ENCODE measurements around the gene ARHGEF12. TPM values are rescaled to one million over a fixed set of nuclear protein-coding genes. Genes with fewer than 3 reads are reported as not detected.

The ARHGEF12 gene
- total RNA-seq, 4 donors from 2014 or later, result 64.4 to 108 (median 88.3) TPM

- no peak for TF ChIP-seq CTCF (IDR thresholded peaks at IDR 0.05; ENCODE audit: low read depth)
These were observed 105.8 kb downstream of the ARHGEF12 start for GRCh38 chr11:120442031-120442430.

- TF ChIP-seq CTCF (IDR thresholded peaks at IDR 0.05; ENCODE audit: low read depth), result no peak
These were observed 110.6 kb downstream of the ARHGEF12 start for GRCh38 chr11:120446802-120447201.

GRCh38 chr11:120448240-120448639 lies 112.0 kb downstream of the ARHGEF12 start:
- TF ChIP-seq CTCF (IDR thresholded peaks at IDR 0.05; ENCODE audit: low read depth), result no peak

GRCh38 chr11:120455487-120455886 lies 119.3 kb downstream of the ARHGEF12 start:
- no peak for TF ChIP-seq CTCF (IDR thresholded peaks at IDR 0.05; ENCODE audit: low read depth)

- no peak for TF ChIP-seq CTCF (IDR thresholded peaks at IDR 0.05; ENCODE audit: low read depth)
These were observed 121.8 kb downstream of the ARHGEF12 start for GRCh38 chr11:120457996-120458395.

GRCh38 chr11:120462825-120463224 lies 126.6 kb downstream of the ARHGEF12 start:
- TF ChIP-seq CTCF (IDR thresholded peaks at IDR 0.05; ENCODE audit: low read depth), result no peak

- no peak for TF ChIP-seq CTCF (IDR thresholded peaks at IDR 0.05; ENCODE audit: low read depth)
These were observed 129.8 kb downstream of the ARHGEF12 start for GRCh38 chr11:120465921-120466534.

Data from subcutaneous adipose tissue (tissue), 4 donors.